ENCODE results near the gene AVP. TPM values are rescaled to one million over a fixed set of nuclear protein-coding genes. Genes with fewer than 3 reads are reported as not detected.

AVP gene
- total and polyA plus RNA-seq, 4 donors: 2.5 TPM; not detected in 3

DNA sequence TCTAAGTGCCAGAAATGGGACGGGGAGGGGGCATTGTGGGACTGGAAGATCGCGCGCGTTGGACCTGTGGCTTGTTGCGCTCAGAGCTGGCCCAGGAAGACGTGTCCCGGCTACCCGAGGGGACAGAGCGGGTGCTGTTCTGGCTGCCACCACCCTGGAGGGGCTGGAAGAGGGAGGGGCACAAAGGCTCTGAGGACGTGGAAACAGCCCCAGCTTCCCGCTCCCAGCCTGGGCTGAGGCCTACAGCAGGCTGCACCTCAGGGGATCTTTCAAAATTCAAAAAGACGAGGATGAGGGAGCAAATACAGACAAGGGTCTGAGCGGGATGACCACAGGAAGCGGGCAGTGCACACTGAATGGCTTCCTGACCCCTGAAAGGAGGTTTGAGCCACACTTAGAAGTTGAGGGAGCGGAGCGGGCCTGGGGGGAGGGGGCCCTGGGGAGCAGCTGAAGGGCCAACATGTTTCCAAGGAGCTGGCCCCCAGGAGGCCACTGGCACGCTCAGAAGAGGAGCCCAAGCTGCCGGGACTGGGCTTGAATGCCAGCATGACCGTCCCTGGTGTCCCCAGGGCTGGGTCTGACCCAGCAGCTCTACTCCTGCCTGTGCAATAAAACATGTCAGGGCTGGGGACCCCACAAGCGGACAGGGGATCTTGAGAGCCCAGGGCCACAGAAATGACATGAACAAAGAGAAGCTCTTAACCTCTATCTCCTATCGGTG, 11.8 kb downstream of the AVP start:
- WGBS: 86% methylated on average over 22 of the region's 22 CpGs
- no peak for DNase-seq (ENCODE audit: low spot score)

DNA sequence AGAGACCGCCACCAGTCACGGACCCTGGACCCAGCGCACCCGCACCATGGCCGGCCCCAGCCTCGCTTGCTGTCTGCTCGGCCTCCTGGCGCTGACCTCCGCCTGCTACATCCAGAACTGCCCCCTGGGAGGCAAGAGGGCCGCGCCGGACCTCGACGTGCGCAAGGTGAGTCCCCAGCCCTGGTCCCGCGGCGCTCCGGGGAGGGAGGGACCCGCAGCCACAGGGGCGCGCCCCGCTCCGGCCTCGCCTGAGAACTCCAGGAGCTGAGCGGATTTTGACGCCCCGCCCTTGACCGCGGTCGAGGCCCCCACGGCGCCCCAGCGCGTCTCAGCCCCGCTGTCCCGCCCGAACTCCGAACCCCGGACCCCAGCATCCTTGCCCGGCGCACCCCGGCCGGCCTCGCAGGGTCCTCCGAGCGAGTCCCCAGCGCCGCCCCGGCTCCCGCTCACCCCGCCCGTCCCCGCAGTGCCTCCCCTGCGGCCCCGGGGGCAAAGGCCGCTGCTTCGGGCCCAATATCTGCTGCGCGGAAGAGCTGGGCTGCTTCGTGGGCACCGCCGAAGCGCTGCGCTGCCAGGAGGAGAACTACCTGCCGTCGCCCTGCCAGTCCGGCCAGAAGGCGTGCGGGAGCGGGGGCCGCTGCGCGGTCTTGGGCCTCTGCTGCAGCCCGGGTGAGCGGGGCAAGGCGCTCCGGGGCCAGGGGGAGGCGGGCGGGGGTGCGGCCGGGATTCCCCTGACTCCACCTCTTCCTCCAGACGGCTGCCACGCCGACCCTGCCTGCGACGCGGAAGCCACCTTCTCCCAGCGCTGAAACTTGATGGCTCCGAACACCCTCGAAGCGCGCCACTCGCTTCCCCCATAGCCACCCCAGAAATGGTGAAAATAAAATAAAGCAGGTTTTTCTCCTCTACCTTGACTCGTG, 12.7 kb downstream of the AVP start, which contains the start of gene OXT:
TSS of gene OXT (plus strand) at position 11 of the 920 bp plus-strand sequence. CDS start at position 47, 36 bp downstream.
- no peak for DNase-seq (ENCODE audit: low spot score)
- TF ChIP-seq, protein P1, sequence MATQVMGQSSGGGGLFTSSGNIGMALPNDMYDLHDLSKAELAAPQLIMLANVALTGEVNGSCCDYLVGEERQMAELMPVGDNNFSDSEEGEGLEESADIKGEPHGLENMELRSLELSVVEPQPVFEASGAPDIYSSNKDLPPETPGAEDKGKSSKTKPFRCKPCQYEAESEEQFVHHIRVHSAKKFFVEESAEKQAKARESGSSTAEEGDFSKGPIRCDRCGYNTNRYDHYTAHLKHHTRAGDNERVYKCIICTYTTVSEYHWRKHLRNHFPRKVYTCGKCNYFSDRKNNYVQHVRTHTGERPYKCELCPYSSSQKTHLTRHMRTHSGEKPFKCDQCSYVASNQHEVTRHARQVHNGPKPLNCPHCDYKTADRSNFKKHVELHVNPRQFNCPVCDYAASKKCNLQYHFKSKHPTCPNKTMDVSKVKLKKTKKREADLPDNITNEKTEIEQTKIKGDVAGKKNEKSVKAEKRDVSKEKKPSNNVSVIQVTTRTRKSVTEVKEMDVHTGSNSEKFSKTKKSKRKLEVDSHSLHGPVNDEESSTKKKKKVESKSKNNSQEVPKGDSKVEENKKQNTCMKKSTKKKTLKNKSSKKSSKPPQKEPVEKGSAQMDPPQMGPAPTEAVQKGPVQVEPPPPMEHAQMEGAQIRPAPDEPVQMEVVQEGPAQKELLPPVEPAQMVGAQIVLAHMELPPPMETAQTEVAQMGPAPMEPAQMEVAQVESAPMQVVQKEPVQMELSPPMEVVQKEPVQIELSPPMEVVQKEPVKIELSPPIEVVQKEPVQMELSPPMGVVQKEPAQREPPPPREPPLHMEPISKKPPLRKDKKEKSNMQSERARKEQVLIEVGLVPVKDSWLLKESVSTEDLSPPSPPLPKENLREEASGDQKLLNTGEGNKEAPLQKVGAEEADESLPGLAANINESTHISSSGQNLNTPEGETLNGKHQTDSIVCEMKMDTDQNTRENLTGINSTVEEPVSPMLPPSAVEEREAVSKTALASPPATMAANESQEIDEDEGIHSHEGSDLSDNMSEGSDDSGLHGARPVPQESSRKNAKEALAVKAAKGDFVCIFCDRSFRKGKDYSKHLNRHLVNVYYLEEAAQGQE (IDR thresholded peaks at IDR 0.05): no peak
- no peak for TF ChIP-seq NR2F2 (IDR thresholded peaks at IDR 0.05)
- TF ChIP-seq HNF4A (conservative IDR thresholded peaks at IDR 0.05): peak in 1 of 2 donors; percentile 51
- TF ChIP-seq TAF1 (conservative IDR thresholded peaks at IDR 0.05): no peak
- no peak for TF ChIP-seq HNF4G (IDR thresholded peaks at IDR 0.05)
- peak; percentile 28 for TF ChIP-seq SP1 (IDR thresholded peaks at IDR 0.05)
- TF ChIP-seq, protein P2, sequence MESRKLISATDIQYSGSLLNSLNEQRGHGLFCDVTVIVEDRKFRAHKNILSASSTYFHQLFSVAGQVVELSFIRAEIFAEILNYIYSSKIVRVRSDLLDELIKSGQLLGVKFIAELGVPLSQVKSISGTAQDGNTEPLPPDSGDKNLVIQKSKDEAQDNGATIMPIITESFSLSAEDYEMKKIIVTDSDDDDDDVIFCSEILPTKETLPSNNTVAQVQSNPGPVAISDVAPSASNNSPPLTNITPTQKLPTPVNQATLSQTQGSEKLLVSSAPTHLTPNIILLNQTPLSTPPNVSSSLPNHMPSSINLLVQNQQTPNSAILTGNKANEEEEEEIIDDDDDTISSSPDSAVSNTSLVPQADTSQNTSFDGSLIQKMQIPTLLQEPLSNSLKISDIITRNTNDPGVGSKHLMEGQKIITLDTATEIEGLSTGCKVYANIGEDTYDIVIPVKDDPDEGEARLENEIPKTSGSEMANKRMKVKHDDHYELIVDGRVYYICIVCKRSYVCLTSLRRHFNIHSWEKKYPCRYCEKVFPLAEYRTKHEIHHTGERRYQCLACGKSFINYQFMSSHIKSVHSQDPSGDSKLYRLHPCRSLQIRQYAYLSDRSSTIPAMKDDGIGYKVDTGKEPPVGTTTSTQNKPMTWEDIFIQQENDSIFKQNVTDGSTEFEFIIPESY (IDR thresholded peaks at IDR 0.05): no peak
- Histone ChIP-seq H3K4me1 (ENCODE audit: control insufficient read depth in 4 of 4, insufficient read depth in 4 of 4, low read length in 3 of 4) (peaks cover 7 to 47% (median 33%) of the 10 kb centered on the region in 4 donors), H3K4me3 (ENCODE audit: low read depth in 1 of 3, low read length in 3 of 3) (peak within 1 kb of the TSS in 2 of 3 donors; percentile 18 to 51), H3K9me3 (ENCODE audit: control insufficient read depth in 4 of 4, low read length in 3 of 4) (no peaks in the 10 kb centered on the region), H3K9ac (ENCODE audit: low read depth in 1 of 2, low read length in 2 of 2) (peak within 1 kb of the TSS in 1 of 2 donors; percentile 4), H3K27me3 (ENCODE audit: control insufficient read depth in 4 of 4, insufficient read depth in 4 of 4, low read length in 3 of 4) (peaks cover 0 to 3% (median 0%) of the 10 kb centered on the region in 4 donors), H3K36me3 (ENCODE audit: control insufficient read depth in 4 of 4, insufficient read depth in 3 of 4, low read depth in 1 of 4, low read length in 3 of 4) (no peaks in the 10 kb centered on the region), H3K27ac (ENCODE audit: low read depth in 1 of 2, low read length in 2 of 2) (peak within 1 kb of the TSS in 1 of 2 donors; percentile 10)
- 19% methylated on average over 95 of the region's 95 CpGs for WGBS

More for the DNA sequence above, 11.8 kb downstream of the AVP start:
- peaks cover 7 to 40% (median 29%) of the 10 kb centered on the region in 4 donors for H3K4me1 ChIP-seq (ENCODE audit: control insufficient read depth in 4 of 4, insufficient read depth in 4 of 4, low read length in 3 of 4)
- H3K4me3 ChIP-seq (ENCODE audit: low read depth in 1 of 3, low read length in 3 of 3): no peak overlapping the region
- H3K9me3 ChIP-seq (ENCODE audit: control insufficient read depth in 4 of 4, low read length in 3 of 4): no peaks in the 10 kb centered on the region
- TF ChIP-seq GABPA (IDR thresholded peaks at IDR 0.05 in 1 of 2, conservative IDR thresholded peaks at IDR 0.05 in 1 of 2) (no peak), EGR1 (IDR thresholded peaks at IDR 0.05; ENCODE audit: low read depth in 2 of 2) (no peak), NR2F2 (IDR thresholded peaks at IDR 0.05) (no peak), HNF4G (IDR thresholded peaks at IDR 0.05) (no peak), HNF4A (conservative IDR thresholded peaks at IDR 0.05) (no peak), FOXA2 (IDR thresholded peaks at IDR 0.05) (no peak), SP1 (IDR thresholded peaks at IDR 0.05) (no peak), TAF1 (conservative IDR thresholded peaks at IDR 0.05) (no peak), YY1 (IDR thresholded peaks at IDR 0.05) (no peak)
- TF ChIP-seq, protein P2 (IDR thresholded peaks at IDR 0.05): no peak
- TF ChIP-seq, protein P3, sequence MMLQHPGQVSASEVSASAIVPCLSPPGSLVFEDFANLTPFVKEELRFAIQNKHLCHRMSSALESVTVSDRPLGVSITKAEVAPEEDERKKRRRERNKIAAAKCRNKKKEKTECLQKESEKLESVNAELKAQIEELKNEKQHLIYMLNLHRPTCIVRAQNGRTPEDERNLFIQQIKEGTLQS (IDR thresholded peaks at IDR 0.05): no peak
- TF ChIP-seq, protein P1 (IDR thresholded peaks at IDR 0.05): no peak
- peaks cover 0 to 3% (median 0%) of the 10 kb centered on the region in 4 donors for H3K27me3 ChIP-seq (ENCODE audit: control insufficient read depth in 4 of 4, insufficient read depth in 4 of 4, low read length in 3 of 4)
- H3K9ac ChIP-seq (ENCODE audit: low read depth in 1 of 2, low read length in 2 of 2): peak overlapping the region in 1 of 2 donors; percentile 4
- H3K27ac ChIP-seq (ENCODE audit: low read depth in 1 of 2, low read length in 2 of 2): no peak overlapping the region
- no peaks in the 10 kb centered on the region for H3K36me3 ChIP-seq (ENCODE audit: control insufficient read depth in 4 of 4, insufficient read depth in 3 of 4, low read depth in 1 of 4, low read length in 3 of 4)
